Measurements from ENCODE around the gene ZNF654. TPM values are rescaled to one million over a fixed set of nuclear protein-coding genes. Genes with fewer than 3 reads are reported as not detected.

Gene ZNF654
- total and polyA plus RNA-seq, 10 of the 15 experiments (the other 5 are each of a cell fraction or from before 2014, with no cell fraction given): 2.7 to 14.2 (median 10.0) TPM

DNA sequence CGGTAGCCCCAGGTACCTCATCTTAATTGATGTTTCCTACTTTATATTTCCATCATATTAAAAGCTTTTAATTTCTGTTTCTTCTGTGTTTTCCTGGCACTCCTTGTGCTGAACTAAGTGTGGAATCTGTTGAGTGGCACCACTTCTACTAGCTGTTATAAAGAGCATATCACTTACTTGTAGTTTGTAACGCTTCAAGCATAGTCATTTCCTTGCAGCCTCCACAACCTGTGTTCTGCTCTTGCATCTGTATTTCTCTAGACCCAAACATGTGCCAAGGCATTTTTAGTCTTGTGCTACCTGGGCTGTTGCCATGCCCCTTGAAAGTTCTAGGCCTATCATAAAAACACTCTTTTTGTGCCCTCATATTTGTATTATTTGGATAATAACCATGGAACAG lies 16.0 kb downstream of the ZNF654 start:
- in situ Hi-C loops (cut with MboI): no loop called here
- Histone ChIP-seq H3K9me3 (replicated peaks; ENCODE audit: control insufficient read depth, insufficient read depth, low read length) (peaks cover 8% of the 10 kb centered on the region; the same call in 2 of the 3 replicates), H3K9ac (ENCODE audit: control insufficient read depth, insufficient read depth, low read length) (no peak overlapping the region), H3K36me3 (ENCODE audit: control insufficient read depth in 2 of 2, insufficient read depth in 2 of 2, low read length in 1 of 2) (no peaks in the 10 kb centered on the region), H3K4me3 (no peak overlapping the region), H3K27me3 (replicated peaks in 1 of 2; ENCODE audit: control insufficient read depth in 2 of 2, insufficient read depth in 2 of 2, low read length in 1 of 2) (no peaks in the 10 kb centered on the region), H3K4me2 (ENCODE audit: control insufficient read depth, insufficient read depth) (no peak overlapping the region), H3K4me1 (ENCODE audit: control insufficient read depth, insufficient read depth, low read length) (no peaks in the 10 kb centered on the region), H3K79me2 (ENCODE audit: control insufficient read depth, insufficient read depth, low read length) (peaks cover 57% of the 10 kb centered on the region), H3K27ac (ENCODE audit: control insufficient read depth, insufficient read depth) (no peak overlapping the region), H4K20me1 (ENCODE audit: control insufficient read depth, insufficient read depth) (no peaks in the 10 kb centered on the region), H2AFZ (ENCODE audit: control insufficient read depth, low read depth, low read length) (no peak overlapping the region)
- POLR2A ChIA-PET: no interaction called here
- SMC1A ChIA-PET (ENCODE audit: uncharacterized antibody, unreplicated experiment): interaction anchor here (1.5 to 1.8 kb wide), 3 partner anchors 11 to 43 kb away, joined by 5 to 6 read pairs (median 6); no protein-coding TSS in a partner anchor
- RAD21 ChIA-PET (ENCODE audit: unreplicated experiment): no interaction called here
- DNase-seq (ENCODE audit: low read depth, low spot score): no peak
- no peak for FAIRE-seq
- no TSS peak for BruUV-seq (replicated peaks)
- intact Hi-C loops (cut with micrococcal nuclease; ENCODE audit: unreplicated experiment): no loop called here
- ATAC-seq: peak; percentile 53
- CTCF ChIA-PET: interaction anchor here (0.8 kb wide), 1 partner anchor 37 kb away, joined by 3 read pairs; no protein-coding TSS in a partner anchor
- WGBS (ENCODE audit: insufficient coverage, insufficient replicate concordance, low lambda C conversion rate, missing lambda C conversion rate): 94% methylated on average over 2 of the region's 2 CpGs
- TF ChIP-seq NR2C2 (IDR thresholded peaks at IDR 0.05; ENCODE audit: borderline replicate concordance, control insufficient read depth, insufficient read length, low read depth) (no peak), STAT3 (IDR thresholded peaks at IDR 0.05; ENCODE audit: low read depth, low read length) (no peak), SUPT20H (IDR thresholded peaks at IDR 0.05; ENCODE audit: borderline replicate concordance, control insufficient read depth, low read depth, low read length) (no peak), NRF1 (conservative IDR thresholded peaks at IDR 0.05; ENCODE audit: low read depth, low read length) (no peak), NFIC (IDR thresholded peaks at IDR 0.05; ENCODE audit: low read depth, low read length) (no peak), NFXL1 (IDR thresholded peaks at IDR 0.05; ENCODE audit: borderline replicate concordance) (no peak), NBN (IDR thresholded peaks at IDR 0.05) (no peak), SRF (IDR thresholded peaks at IDR 0.05; ENCODE audit: low read depth in 2 of 2, low read length in 2 of 2) (no peak), CBFB (IDR thresholded peaks at IDR 0.05; ENCODE audit: low read depth) (no peak), ASH2L (IDR thresholded peaks at IDR 0.05; ENCODE audit: borderline replicate concordance, low read depth) (no peak), POU2F2 (IDR thresholded peaks at IDR 0.05; ENCODE audit: borderline replicate concordance, low read depth, low read length) (no peak), ZNF207 (IDR thresholded peaks at IDR 0.05; ENCODE audit: borderline replicate concordance) (no peak), IKZF2 (IDR thresholded peaks at IDR 0.05) (no peak), GATAD2B (conservative IDR thresholded peaks at IDR 0.05; ENCODE audit: low read depth) (no peak)
- TF ChIP-seq, protein P1, sequence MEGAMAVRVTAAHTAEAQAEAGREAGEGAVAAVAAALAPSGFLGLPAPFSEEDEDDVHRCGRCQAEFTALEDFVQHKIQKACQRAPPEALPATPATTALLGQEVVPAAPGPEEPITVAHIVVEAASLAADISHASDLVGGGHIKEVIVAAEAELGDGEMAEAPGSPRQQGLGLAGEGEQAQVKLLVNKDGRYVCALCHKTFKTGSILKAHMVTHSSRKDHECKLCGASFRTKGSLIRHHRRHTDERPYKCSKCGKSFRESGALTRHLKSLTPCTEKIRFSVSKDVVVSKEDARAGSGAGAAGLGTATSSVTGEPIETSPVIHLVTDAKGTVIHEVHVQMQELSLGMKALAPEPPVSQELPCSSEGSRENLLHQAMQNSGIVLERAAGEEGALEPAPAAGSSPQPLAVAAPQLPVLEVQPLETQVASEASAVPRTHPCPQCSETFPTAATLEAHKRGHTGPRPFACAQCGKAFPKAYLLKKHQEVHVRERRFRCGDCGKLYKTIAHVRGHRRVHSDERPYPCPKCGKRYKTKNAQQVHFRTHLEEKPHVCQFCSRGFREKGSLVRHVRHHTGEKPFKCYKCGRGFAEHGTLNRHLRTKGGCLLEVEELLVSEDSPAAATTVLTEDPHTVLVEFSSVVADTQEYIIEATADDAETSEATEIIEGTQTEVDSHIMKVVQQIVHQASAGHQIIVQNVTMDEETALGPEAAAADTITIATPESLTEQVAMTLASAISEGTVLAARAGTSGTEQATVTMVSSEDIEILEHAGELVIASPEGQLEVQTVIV (IDR thresholded peaks at IDR 0.05; ENCODE audit: borderline replicate concordance, partially characterized antibody): no peak
- TF ChIP-seq, protein P2, sequence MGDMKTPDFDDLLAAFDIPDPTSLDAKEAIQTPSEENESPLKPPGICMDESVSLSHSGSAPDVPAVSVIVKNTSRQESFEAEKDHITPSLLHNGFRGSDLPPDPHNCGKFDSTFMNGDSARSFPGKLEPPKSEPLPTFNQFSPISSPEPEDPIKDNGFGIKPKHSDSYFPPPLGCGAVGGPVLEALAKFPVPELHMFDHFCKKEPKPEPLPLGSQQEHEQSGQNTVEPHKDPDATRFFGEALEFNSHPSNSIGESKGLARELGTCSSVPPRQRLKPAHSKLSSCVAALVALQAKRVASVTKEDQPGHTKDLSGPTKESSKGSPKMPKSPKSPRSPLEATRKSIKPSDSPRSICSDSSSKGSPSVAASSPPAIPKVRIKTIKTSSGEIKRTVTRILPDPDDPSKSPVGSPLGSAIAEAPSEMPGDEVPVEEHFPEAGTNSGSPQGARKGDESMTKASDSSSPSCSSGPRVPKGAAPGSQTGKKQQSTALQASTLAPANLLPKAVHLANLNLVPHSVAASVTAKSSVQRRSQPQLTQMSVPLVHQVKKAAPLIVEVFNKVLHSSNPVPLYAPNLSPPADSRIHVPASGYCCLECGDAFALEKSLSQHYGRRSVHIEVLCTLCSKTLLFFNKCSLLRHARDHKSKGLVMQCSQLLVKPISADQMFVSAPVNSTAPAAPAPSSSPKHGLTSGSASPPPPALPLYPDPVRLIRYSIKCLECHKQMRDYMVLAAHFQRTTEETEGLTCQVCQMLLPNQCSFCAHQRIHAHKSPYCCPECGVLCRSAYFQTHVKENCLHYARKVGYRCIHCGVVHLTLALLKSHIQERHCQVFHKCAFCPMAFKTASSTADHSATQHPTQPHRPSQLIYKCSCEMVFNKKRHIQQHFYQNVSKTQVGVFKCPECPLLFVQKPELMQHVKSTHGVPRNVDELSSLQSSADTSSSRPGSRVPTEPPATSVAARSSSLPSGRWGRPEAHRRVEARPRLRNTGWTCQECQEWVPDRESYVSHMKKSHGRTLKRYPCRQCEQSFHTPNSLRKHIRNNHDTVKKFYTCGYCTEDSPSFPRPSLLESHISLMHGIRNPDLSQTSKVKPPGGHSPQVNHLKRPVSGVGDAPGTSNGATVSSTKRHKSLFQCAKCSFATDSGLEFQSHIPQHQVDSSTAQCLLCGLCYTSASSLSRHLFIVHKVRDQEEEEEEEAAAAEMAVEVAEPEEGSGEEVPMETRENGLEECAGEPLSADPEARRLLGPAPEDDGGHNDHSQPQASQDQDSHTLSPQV (IDR thresholded peaks at IDR 0.05): no peak
- TF ChIP-seq, protein P3, sequence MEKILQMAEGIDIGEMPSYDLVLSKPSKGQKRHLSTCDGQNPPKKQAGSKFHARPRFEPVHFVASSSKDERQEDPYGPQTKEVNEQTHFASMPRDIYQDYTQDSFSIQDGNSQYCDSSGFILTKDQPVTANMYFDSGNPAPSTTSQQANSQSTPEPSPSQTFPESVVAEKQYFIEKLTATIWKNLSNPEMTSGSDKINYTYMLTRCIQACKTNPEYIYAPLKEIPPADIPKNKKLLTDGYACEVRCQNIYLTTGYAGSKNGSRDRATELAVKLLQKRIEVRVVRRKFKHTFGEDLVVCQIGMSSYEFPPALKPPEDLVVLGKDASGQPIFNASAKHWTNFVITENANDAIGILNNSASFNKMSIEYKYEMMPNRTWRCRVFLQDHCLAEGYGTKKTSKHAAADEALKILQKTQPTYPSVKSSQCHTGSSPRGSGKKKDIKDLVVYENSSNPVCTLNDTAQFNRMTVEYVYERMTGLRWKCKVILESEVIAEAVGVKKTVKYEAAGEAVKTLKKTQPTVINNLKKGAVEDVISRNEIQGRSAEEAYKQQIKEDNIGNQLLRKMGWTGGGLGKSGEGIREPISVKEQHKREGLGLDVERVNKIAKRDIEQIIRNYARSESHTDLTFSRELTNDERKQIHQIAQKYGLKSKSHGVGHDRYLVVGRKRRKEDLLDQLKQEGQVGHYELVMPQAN (conservative IDR thresholded peaks at IDR 0.05): no peak
